ENCODE measurements around the gene C1QL2.
A peak's percentile ranks its signal among the peaks of the same experiment; 100 is the strongest.

Gene C1QL2

GRCh38 chr2:119136093-119136492 is 22.5 kb downstream of the C1QL2 start:
- DNase-seq: no peak

- no peak for DNase-seq
Measured at GRCh38 chr2:119134775-119135174, 23.8 kb downstream of the C1QL2 start.

GRCh38 chr2:119126650-119127049 is 31.9 kb downstream of the C1QL2 start:
- peak; percentile 9 for DNase-seq

- DNase-seq: no peak
Measured at GRCh38 chr2:119123389-119123788, 35.2 kb downstream of the C1QL2 start.

- DNase-seq: no peak
Measured at GRCh38 chr2:119122663-119123062, 35.9 kb downstream of the C1QL2 start.

- DNase-seq: no peak
Measured at GRCh38 chr2:119119999-119120756, 38.4 kb downstream of the C1QL2 start.

GRCh38 chr2:119119076-119119785 is 39.3 kb downstream of the C1QL2 start:
- DNase-seq: no peak

GRCh38 chr2:119117891-119118882 is 40.4 kb downstream of the C1QL2 start:
- DNase-seq: no peak

- no peak for DNase-seq
Measured at GRCh38 chr2:119117408-119117807, 41.1 kb downstream of the C1QL2 start.

- DNase-seq: no peak
Measured at GRCh38 chr2:119116411-119117295, 41.9 kb downstream of the C1QL2 start.

- no peak for DNase-seq
Measured at GRCh38 chr2:119114266-119114665, 44.3 kb downstream of the C1QL2 start.

GRCh38 chr2:119113489-119113770 is 45.1 kb downstream of the C1QL2 start:
- DNase-seq: no peak

- no peak for DNase-seq
Measured at GRCh38 chr2:119112770-119113488, 45.6 kb downstream of the C1QL2 start.

- no peak for DNase-seq
Measured at GRCh38 chr2:119112230-119112629, 46.3 kb downstream of the C1QL2 start.

GRCh38 chr2:119111115-119111975 is 47.2 kb downstream of the C1QL2 start:
- DNase-seq: no peak

- no peak for DNase-seq
Measured at GRCh38 chr2:119109866-119110265, 48.7 kb downstream of the C1QL2 start.

- no peak for DNase-seq
Measured at GRCh38 chr2:119108186-119108585, 50.4 kb downstream of the C1QL2 start.

GRCh38 chr2:119106301-119106897 is 52.2 kb downstream of the C1QL2 start:
- DNase-seq: no peak

All from activated T-cell treated with anti-CD3 and anti-CD28 coated beads for 4 hours (primary cell).